ENCODE results near the gene RPN2.

DNA sequence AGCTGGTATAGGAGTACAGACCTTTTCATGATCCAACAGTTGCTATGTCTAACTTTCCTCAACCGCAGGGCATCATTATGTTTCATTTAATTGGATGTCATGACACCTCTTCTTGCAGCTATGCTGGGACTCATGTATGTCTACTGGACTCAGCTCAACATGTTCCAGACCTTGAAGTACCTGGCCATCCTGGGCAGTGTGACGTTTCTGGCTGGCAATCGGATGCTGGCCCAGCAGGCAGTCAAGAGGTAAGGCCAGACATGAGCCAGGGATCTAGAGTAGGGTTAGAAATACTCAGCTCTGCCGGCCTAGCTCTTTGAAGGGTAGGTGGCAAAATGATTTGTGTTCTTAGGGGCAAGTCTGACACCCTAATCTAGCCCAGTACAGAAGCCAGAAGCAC is 57.3 kb downstream of the RPN2 start:
- no peak for TF ChIP-seq POLR2AphosphoS5 (IDR thresholded peaks at IDR 0.05; ENCODE audit: low read depth, low read length)
- TF ChIP-seq REST (IDR thresholded peaks at IDR 0.05; ENCODE audit: insufficient read depth in 1 of 2, low read depth in 2 of 2, low read length in 2 of 2) = no peak
- TF ChIP-seq SIN3A (IDR thresholded peaks at IDR 0.05; ENCODE audit: borderline replicate concordance, insufficient read depth, low read length) = no peak
- TF ChIP-seq TAF1 (IDR thresholded peaks at IDR 0.05; ENCODE audit: borderline replicate concordance, insufficient read depth, low read length) = no peak
- no peak for TF ChIP-seq FOXP2 (optimal IDR thresholded peaks at IDR 0.05; ENCODE audit: borderline replicate concordance, extremely low read depth, extremely low read length, insufficient read depth)

Data from PFSK-1 (cell line).